Measurements from ENCODE around the gene GLS. TPM values are rescaled to one million over a fixed set of nuclear protein-coding genes. Genes with fewer than 3 reads are reported as not detected.
A peak's percentile ranks its signal among the peaks of the same experiment; 100 is the strongest.

Gene GLS
- total RNA-seq, 8 experiments from 2014 or later = 46.3 to 145 (median 51.4) TPM

DNA sequence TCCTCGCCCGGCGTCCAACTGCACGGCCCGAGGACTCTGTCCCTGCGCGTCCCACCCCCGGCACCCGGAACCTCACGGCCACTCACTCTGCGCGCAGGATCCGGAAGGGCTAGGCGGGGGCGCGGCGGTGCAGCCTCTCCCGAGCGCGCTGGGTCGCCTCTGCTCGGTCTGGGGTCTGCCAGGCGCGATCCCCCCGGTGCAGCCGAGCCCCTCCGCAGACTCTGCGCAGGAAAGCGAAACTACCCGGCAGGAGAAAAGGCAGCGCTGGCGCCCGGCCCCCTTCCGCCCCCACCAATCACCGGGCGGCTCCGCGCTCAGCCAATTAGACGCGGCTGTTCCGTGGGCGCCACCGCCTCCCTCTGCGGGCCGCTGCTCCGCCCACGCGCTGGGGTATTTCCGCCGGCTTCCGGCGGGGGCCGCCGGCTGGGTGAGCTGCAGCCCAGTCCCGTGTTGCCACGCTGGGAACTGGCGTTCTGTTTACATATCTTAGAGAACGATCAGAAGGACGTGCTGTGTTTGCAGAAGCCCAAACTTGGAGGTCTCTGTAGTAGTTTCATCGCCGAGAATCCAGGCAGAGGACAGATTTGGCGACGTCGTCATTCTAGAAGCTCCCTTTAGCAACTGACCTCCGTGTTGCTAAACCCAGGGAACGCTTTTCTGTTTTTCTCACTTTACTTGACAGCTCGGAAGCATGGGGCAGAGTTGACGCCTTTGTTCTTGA is 133.5 kb downstream of the GLS start, which contains the start of gene STAT1:
STAT1 (minus strand) TSS at position 240 of the 721 bp plus-strand sequence. CDS start 4,168 bp downstream, outside the sequence.
- Histone ChIP-seq H3K4me1 (replicated peaks in 1 of 2) (peaks cover 4 to 9% of the 10 kb centered on the region in 2 donors), H3K4me3 (peak within 1 kb of the TSS; percentile 85 to 97 (median 91)), H3K27ac (peak within 1 kb of the TSS; percentile 65 to 74)
- ATAC-seq (replicated peaks in 6 of 8) = peak; percentile 87 to 96 (median 94)
- WGBS, 10 experiments = 0 to 7% (median 0%) methylated on average over 1 to 12 of the region's 68 CpGs; no CpG with 5 or more reads in 3 of the 10 experiments
- in situ Hi-C loops (cut with MboI; ENCODE audit: low pct_unique_long_range_greater_than_20kb in 2 of 9, low sequenced_read_pairs in 9 of 9, unreplicated experiment in 9 of 9) = no loop called here

DNA sequence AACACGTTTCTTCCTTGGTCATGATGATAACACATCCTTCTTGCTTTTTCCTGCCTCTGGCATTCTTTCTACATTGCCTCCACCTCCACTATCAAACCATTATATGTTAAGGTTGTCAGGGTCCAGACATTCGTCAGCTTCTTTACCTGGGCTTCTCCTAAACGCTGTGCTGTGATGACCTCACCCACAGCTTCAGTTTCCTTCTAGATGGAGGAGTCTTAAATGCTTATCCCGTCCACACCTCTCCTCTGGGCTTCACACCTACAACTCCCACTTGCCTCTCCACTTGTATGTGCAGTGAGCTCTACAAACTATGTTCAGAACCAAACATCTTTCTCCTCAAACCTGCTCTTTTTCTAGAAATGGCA is 134.0 kb downstream of the GLS start:
- 0 to 100% (median 59%) methylated on average over 1 to 4 of the region's 4 CpGs; no CpG with 5 or more reads in 4 of the 10 experiments for whole genome bisulfite sequencing, 10 experiments
- Histone ChIP-seq H3K27ac (peak overlapping the region; percentile 65 to 74), H3K4me3 (peak overlapping the region; percentile 85 to 97 (median 91)), H3K4me1 (replicated peaks in 1 of 2) (peaks cover 4 to 10% of the 10 kb centered on the region in 2 donors)
- in situ Hi-C loops (cut with MboI; ENCODE audit: low pct_unique_long_range_greater_than_20kb in 2 of 9, low sequenced_read_pairs in 9 of 9, unreplicated experiment in 9 of 9) = no loop called here
- no peak for ATAC-seq (replicated peaks in 6 of 8)

Other genes starting within 250 kb of the GLS start
- 10 to 100 TPM; 16.2 to 32.8 (median 23.1) TPM for gene NAB1, start 231.7 kb upstream of the GLS start, total RNA-seq
- 100 to 1,000 TPM in 1 of 8 experiments, 10 to 100 TPM in 7; 14.8 to 126 (median 39.0) TPM for gene STAT1, start 133.3 kb downstream of the GLS start, total RNA-seq

All from motor neuron (in vitro differentiated cells).